H1 (cell line): Measurements from ENCODE around the gene C11orf54. TPM values are rescaled to one million over a fixed set of nuclear protein-coding genes. Genes with fewer than 3 reads are reported as not detected.

Experiments used
- E2F6 ChIP-seq: IDR thresholded peaks from 2 replicates; pipeline ENCODE4 v1.6.1; 2012; ENCODE audit warnings: inconsistent platforms
- MAFK ChIP-seq: IDR thresholded peaks from 2 replicates; pipeline ENCODE4 v1.6.1; 2012; ENCODE audit warnings: low read depth, mild to moderate bottlenecking, improper control_type of control experiment, low read length
- RXRA ChIP-seq: IDR thresholded peaks from 2 replicates; pipeline ENCODE4 v1.6.1; 2011; ENCODE audit warnings: low read depth, mild to moderate bottlenecking, low read length, moderate library complexity; ENCODE audit not compliant: insufficient read depth
- polyA plus RNA-seq, 7 experiments: library from polyadenylated mRNA; depleted of rRNA in 3 of 7; stranded (reverse) in 5 of 7; unstranded in 2 of 7; fragments of >200 nt in 5 of 7; fragments of 200-250 nt in 2 of 7; gene quantifications; 1 replicate in 5 of 7; 2 replicates in 1 of 7; 4 replicates in 1 of 7; pipeline versions ENCODE4 v1.2.1 to v1.2.3, GENCODE V29; 2011 to 2013; ENCODE audit warnings: missing spikeins in 2 of 7, mixed read lengths in 2 of 7
- total RNA-seq: library from RNA; stranded (reverse); fragmentation: NEBNext Ultra II Directional; extraction: Animal tissue kit (Norgen Biotek cat#: 25700); gene quantifications from 2 replicates; pipeline ENCODE4 v1.2.1, GENCODE V29; 2021

Gene C11orf54
- total and polyA plus RNA-seq, 2 of the 8 experiments (the other 6 are each of a cell fraction or from before 2014, with no cell fraction given), result 14.7 to 24.5 TPM

DNA sequence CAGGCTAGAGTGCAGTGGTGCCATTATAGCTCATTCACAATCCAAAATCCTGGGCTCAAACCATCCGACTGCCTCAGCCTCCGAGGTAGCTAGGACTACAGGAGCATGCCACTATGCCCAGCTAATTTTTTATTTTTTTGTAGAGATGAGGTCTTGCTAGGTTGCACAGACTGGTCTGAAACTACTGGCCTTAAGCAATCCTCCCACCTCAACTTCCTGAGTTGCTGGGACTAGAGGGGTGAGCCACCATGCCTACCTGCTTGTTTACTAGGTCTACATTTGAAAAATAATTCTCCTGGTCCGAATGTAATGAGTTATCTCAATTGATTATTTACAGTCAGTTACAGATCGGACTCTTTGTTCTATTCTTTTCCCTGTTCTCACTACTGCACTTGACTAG is 22.2 kb upstream of the C11orf54 start (continued):
- TF ChIP-seq E2F6 (no peak), RXRA (no peak), MAFK (no peak)
